PC-3 (cell line): ENCODE measurements around the gene FUBP1. TPM values are rescaled to one million over a fixed set of nuclear protein-coding genes. Genes with fewer than 3 reads are reported as not detected.
A peak's percentile ranks its signal among the peaks of the same experiment; 100 is the strongest.

Experiments used
- ATAC-seq: fragments of 200-7000 bp; cut with Tn5 transposase; 2 replicates; pipeline ENCODE4 v1.9.1; 2020; ENCODE audit warnings: mild to moderate bottlenecking, moderate library complexity
- BruUV-seq: library from RNA; stranded (reverse); fragments of 400-500 nt; replicated peaks from 2 replicates; lab custom pipeline; 2021; lab: Mats Ljungman, UMichigan
- CTCF ChIA-PET: fragments of 300-600 bp; sonication (Branson Sonifier 250); formaldehyde crosslinking; loops from one replicate; lab custom pipeline; 2022; ENCODE audit warnings: antibody characterized with exemption; lab: Charles Lee
- POLR2A ChIA-PET: fragments of 300-600 bp; sonication (Branson Sonifier 250); formaldehyde crosslinking; loops from one replicate; lab custom pipeline; 2022; ENCODE audit warnings: antibody characterized with exemption; ENCODE audit not compliant: unreplicated experiment; lab: Charles Lee
- DNase-seq: peaks from one replicate; pipeline ENCODE4 v3.0.0-alpha.2; 2015
- H2AFZ ChIP-seq: fragments of 300-600 bp; sonication (generic); 2 replicates; pipeline ENCODE4 v1.6.0; 2016; ENCODE audit warnings: antibody characterized with exemption, low read length
- H3F3A ChIP-seq: fragments of 300-600 bp; sonication (generic); one replicate; pipeline ENCODE4 v1.6.0; 2017; ENCODE audit warnings: antibody characterized with exemption, low read length, control low read depth, mild to moderate bottlenecking; ENCODE audit not compliant: unreplicated experiment
- H3K27ac ChIP-seq: fragments of 300-600 bp; sonication (generic); 2 replicates; pipeline ENCODE4 v1.5.1; 2016; ENCODE audit warnings: mild to moderate bottlenecking, low read length
- H3K27me3 ChIP-seq: fragments of 300-600 bp; sonication (generic); 2 replicates; pipeline ENCODE4 v1.6.1; 2016; ENCODE audit warnings: low read length, mixed read lengths
- H3K36me3 ChIP-seq: fragments of 300-600 bp; sonication (generic); 2 replicates; pipeline ENCODE4 v1.6.1; 2016; ENCODE audit warnings: low read depth, mixed run types, low read length, mixed read lengths
- H3K4me1 ChIP-seq: fragments of 300-600 bp; sonication (generic); 2 replicates; pipeline ENCODE4 v1.5.1; 2016; ENCODE audit warnings: low read length; ENCODE audit not compliant: insufficient read depth
- H3K4me2 ChIP-seq: fragments of 300-600 bp; sonication (generic); 2 replicates; pipeline ENCODE4 v1.6.0; 2016; ENCODE audit warnings: low read length
- H3K4me3 ChIP-seq: fragments of 300-600 bp; sonication (generic); 2 replicates; pipeline ENCODE4 v1.5.1; 2016; ENCODE audit warnings: mild to moderate bottlenecking, low read length, mixed read lengths
- H3K79me2 ChIP-seq: fragments of 300-600 bp; sonication (generic); 2 replicates; pipeline ENCODE4 v1.6.1; 2017; ENCODE audit warnings: low read length, mixed read lengths
- H3K9ac ChIP-seq: fragments of 300-600 bp; sonication (generic); 2 replicates; pipeline ENCODE4 v1.6.0; 2016; ENCODE audit warnings: mild to moderate bottlenecking, low read length
- H3K9me2 ChIP-seq: fragments of 300-600 bp; sonication (generic); replicated peaks from 2 replicates; pipeline ENCODE4 v1.6.1; 2016; ENCODE audit warnings: mixed run types, low read length, mixed read lengths
- H3K9me3 ChIP-seq: fragments of 300-600 bp; sonication (generic); 2 replicates; pipeline ENCODE4 v1.6.1; 2016; ENCODE audit warnings: low read length, mixed read lengths
- H4K20me1 ChIP-seq: fragments of 300-600 bp; sonication (generic); 2 replicates; pipeline ENCODE4 v1.6.1; 2016; ENCODE audit warnings: low read length, mixed read lengths
- EZH2 ChIP-seq: fragments of 300-600 bp; sonication (generic); IDR thresholded peaks from one replicate; pipeline ENCODE4 v1.6.1; 2017; ENCODE audit warnings: antibody characterized with exemption, mild to moderate bottlenecking, low read length; ENCODE audit not compliant: unreplicated experiment
- EZH2phosphoT487 ChIP-seq: fragments of 300-600 bp; sonication (generic); IDR thresholded peaks from 2 replicates; pipeline ENCODE4 v1.6.1; 2018; ENCODE audit warnings: mild to moderate bottlenecking, antibody characterized with exemption, low read length, borderline replicate concordance
- intact Hi-C: fragments of 100-400 bp; cut with micrococcal nuclease; formaldehyde crosslinking; loops from 2 replicates; pipeline ENCODE4 v1.9.0; 2023
- total RNA-seq: library from RNA; depleted of rRNA; stranded (reverse); fragments of >200 nt; gene quantifications from 2 replicates; pipeline ENCODE4 v1.2.3, GENCODE V29; 2014
- TF ChIP-seq, protein P1 (sequence below): fragments of 300-600 bp; sonication (generic); conservative IDR thresholded peaks from 2 replicates; pipeline ENCODE4 v1.5.1; 2017; ENCODE audit warnings: antibody characterized with exemption, low read depth, mild to moderate bottlenecking, low read length

The FUBP1 gene
- total RNA-seq, 1 experiment from 2014 or later: 81.5 TPM

DNA sequence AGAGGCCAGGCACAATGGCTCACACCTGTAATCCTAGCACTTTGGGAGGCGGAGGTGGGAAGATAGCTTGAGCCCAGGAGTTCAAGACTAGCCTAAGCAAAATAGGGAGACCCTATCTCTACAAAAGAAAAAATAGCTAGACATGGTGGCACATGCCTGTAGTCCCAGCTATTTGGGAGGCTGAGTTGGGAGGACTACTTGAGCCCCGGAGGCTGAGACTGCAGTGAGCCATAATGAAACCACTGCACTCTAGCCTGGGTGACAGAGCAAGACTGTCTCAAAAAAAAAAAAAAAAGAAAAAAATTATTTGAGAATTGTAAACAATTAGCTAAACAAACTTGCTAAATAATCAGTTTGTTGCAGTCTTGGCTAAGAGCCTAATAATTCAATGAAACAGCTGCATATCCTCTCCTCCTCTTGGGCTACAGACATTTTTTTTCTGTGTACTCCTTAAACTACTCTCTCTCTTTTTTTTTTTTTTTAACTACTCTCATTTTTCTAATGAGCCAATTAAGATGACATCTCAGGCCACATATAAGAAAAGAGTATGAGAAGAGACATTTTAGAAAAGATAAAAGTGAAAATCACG, 15.3 kb upstream of the FUBP1 start:
- TF ChIP-seq, protein P1, sequence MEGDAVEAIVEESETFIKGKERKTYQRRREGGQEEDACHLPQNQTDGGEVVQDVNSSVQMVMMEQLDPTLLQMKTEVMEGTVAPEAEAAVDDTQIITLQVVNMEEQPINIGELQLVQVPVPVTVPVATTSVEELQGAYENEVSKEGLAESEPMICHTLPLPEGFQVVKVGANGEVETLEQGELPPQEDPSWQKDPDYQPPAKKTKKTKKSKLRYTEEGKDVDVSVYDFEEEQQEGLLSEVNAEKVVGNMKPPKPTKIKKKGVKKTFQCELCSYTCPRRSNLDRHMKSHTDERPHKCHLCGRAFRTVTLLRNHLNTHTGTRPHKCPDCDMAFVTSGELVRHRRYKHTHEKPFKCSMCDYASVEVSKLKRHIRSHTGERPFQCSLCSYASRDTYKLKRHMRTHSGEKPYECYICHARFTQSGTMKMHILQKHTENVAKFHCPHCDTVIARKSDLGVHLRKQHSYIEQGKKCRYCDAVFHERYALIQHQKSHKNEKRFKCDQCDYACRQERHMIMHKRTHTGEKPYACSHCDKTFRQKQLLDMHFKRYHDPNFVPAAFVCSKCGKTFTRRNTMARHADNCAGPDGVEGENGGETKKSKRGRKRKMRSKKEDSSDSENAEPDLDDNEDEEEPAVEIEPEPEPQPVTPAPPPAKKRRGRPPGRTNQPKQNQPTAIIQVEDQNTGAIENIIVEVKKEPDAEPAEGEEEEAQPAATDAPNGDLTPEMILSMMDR: no peak
- no peak for TF ChIP-seq EZH2phosphoT487
- TF ChIP-seq EZH2: no peak
- Histone ChIP-seq H3K9me2 (no peaks in the 10 kb centered on the region), H3K9ac (no peak overlapping the region), H3K9me3 (no peaks in the 10 kb centered on the region), H3K27ac (no peak overlapping the region), H3K27me3 (no peaks in the 10 kb centered on the region), H3K36me3 (peaks cover 4% of the 10 kb centered on the region; the same call in 1 of the 2 replicates), H3K79me2 (peaks cover 13% of the 10 kb centered on the region; the same call in 1 of the 2 replicates), H3K4me3 (no peak overlapping the region), H4K20me1 (no peaks in the 10 kb centered on the region), H3F3A (no peaks in the 10 kb centered on the region), H2AFZ (no peak overlapping the region), H3K4me2 (no peak overlapping the region), H3K4me1 (peaks cover 26% of the 10 kb centered on the region)
- CTCF ChIA-PET: interaction anchor here (0.6 kb wide), 1 partner anchor 16 kb away, joined by 6 read pairs; no protein-coding TSS in a partner anchor
- intact Hi-C loops: no loop called here
- no TSS peak for BruUV-seq
- POLR2A ChIA-PET: no interaction called here
- ATAC-seq (no peak), DNase-seq (no peak)

DNA sequence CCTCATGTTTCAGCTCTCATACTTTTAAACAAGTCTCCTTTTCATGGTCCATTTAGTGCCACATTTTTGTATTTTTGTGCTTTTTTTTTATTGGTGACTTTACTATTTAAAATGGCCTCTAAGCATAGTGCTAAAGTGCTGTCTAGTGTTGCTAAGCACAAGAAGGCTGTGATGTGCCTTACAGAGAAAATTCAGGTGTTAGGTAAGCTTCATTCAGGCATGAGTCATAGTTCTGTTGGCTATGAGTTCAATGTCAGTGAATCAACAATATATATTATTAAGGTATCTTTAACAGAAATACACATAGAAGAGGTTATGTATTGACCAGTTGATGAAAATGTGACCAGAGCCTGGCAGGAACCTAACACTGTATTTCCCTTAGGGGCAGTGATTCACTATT, 12.8 kb upstream of the FUBP1 start:
- H3K79me2 ChIP-seq: peaks cover 13% of the 10 kb centered on the region; the same call in 1 of the 2 replicates

More for the DNA sequence above, 12.8 kb upstream of the FUBP1 start:
- Histone ChIP-seq H3K9me2 (no peaks in the 10 kb centered on the region), H3K4me3 (no peak overlapping the region), H3K4me2 (no peak overlapping the region), H3K27me3 (no peaks in the 10 kb centered on the region), H3F3A (no peaks in the 10 kb centered on the region), H3K27ac (no peak overlapping the region), H3K36me3 (peaks cover 4% of the 10 kb centered on the region; the same call in 1 of the 2 replicates), H3K9me3 (no peaks in the 10 kb centered on the region), H3K9ac (no peak overlapping the region), H3K4me1 (peaks cover 18% of the 10 kb centered on the region), H2AFZ (no peak overlapping the region), H4K20me1 (no peaks in the 10 kb centered on the region)
- peak; percentile 81 for ATAC-seq
- peak; percentile 74 for DNase-seq
- CTCF ChIA-PET: no interaction called here
- POLR2A ChIA-PET: interaction anchor here (0.6 kb wide), 1 partner anchor 12 kb away, joined by 4 read pairs; no protein-coding TSS in a partner anchor
- TF ChIP-seq, protein P1: no peak
- TF ChIP-seq EZH2 (no peak), EZH2phosphoT487 (no peak)
- intact Hi-C loops: no loop called here
- no TSS peak for BruUV-seq
